ENCODE results near the gene DGLUCY.
"Not testable (repeated sequence)": the region's sequence is repeated elsewhere in the genome, so short reads cannot be mapped to it uniquely, and the experiment has no call there.

DGLUCY gene

DNA sequence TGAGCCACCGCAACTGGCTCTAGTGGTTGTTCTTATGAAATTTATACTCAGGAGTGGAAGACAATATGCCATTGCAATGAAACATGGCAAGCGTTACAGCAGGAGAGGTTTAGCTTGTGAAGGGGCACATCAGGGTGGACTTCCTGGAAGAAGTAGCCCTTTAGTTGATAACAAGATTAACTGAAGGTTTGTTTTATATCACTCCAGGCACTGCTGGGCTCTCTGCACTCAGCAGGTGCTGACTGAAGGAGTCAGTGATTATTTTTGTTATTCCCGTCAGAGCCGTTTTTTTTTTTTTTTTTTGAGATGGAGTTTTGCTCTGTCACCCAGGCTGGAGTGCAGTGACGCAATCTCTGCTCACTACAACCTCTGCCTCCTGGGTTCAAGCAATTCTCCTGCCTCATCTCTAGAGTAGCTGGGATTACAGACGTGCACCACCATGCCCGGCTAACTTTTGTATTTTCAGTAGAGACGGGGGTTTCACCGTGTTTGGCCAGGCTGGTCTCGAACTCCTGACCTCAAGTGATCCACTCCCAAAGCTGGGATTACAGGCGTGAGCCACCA lies 148.2 kb downstream of the DGLUCY start:
- H3K27ac ChIP-seq = no peak overlapping the region
- TF ChIP-seq ZFX (IDR thresholded peaks at IDR 0.05; ENCODE audit: borderline replicate concordance) = no peak
- TF ChIP-seq, protein P1, sequence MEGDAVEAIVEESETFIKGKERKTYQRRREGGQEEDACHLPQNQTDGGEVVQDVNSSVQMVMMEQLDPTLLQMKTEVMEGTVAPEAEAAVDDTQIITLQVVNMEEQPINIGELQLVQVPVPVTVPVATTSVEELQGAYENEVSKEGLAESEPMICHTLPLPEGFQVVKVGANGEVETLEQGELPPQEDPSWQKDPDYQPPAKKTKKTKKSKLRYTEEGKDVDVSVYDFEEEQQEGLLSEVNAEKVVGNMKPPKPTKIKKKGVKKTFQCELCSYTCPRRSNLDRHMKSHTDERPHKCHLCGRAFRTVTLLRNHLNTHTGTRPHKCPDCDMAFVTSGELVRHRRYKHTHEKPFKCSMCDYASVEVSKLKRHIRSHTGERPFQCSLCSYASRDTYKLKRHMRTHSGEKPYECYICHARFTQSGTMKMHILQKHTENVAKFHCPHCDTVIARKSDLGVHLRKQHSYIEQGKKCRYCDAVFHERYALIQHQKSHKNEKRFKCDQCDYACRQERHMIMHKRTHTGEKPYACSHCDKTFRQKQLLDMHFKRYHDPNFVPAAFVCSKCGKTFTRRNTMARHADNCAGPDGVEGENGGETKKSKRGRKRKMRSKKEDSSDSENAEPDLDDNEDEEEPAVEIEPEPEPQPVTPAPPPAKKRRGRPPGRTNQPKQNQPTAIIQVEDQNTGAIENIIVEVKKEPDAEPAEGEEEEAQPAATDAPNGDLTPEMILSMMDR (IDR thresholded peaks at IDR 0.05) = no peak

DNA sequence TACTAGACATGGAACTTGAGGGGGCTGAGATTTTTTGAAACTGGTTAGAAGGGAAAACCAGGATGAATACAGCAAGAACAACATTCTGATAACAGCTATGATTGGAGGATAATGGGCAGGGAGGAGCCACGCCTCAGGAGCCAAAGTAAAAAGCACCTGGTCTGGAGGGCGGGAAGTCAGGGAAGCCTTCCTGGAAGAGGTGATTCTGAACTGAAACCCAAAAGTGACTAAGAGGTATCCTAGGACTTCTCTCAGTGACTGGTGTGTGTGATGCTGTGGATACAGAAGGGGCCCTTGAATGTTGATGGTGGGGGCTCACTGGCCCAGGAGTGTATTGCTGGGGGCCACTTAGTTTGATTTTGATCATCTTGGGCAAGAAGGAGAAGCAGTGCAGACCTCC lies 149.5 kb downstream of the DGLUCY start:
- H3K27ac ChIP-seq = no peak overlapping the region
- no peak for TF ChIP-seq ZFX (IDR thresholded peaks at IDR 0.05; ENCODE audit: borderline replicate concordance)
- TF ChIP-seq, protein P1 (IDR thresholded peaks at IDR 0.05) = no peak

DNA sequence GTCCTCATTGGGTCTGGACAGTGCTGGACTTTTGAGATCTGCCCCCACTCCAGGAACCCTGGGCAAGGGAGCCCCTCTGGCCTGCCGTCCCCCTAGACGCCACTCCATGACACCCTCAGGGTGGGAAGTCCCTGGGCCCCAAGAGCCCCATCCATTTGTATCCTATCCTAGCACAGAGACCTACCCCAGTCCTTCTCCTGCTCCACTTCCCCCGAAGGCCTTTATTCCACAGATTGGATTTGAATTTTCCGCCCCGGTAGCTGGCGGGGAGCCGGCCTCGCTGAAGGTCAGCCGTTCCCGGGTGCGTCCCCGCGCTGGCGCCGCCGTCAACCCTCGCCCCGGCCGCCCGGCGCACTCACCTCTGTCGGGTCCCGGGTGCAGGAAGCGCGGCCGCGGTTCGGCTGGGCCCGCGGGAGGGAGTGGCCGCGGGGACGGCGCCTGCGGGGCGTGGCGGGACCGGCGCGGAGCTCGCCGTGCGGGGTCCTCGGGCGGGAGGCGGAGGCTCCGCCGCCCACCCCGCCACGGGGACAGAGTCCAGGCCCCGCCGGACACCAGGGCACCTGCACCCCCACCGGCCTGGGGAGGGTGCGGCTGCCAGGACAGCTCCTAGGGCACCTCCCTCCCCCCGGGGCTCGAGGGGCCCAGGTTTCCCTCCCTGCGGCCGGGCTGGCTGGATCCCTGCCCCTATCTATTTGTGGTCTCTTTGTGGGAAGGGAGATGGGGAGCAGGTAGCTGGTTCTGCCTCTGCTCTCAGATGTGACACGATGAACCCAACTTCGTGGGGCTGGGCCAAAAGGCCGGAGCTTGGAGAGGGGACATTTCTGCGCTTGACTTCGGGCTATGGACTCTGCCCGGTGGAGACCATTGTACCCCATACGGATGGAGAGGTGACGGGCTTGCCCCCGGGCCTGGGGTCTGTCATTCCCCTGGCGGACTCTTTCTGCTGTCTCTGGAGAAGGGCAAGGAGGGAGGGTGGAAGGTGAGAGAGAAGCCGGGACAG lies 150.6 kb downstream of the DGLUCY start:
- TF ChIP-seq, protein P1 (IDR thresholded peaks at IDR 0.05) = no peak
- TF ChIP-seq ZFX (IDR thresholded peaks at IDR 0.05; ENCODE audit: borderline replicate concordance) = no peak
- no peak overlapping the region for H3K27ac ChIP-seq

DNA sequence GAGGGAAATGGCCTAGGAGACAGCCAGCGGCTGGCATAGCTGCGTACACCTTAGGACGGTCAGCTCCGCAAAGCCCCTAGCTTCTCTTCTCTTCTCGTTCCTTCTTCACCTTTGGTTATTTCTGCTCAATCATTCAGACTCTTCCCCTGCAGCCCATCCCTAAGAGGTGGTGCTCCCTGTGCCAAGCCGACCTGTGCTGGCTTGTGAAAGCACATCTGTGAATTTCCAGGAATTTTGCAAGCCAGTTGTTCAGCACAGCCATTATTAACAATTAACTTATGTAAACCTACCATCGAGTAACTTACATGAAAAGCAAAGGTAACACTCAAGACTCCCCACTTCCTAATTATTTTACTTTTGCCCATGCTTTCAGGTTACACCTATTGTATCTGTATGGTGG lies 151.5 kb downstream of the DGLUCY start:
- TF ChIP-seq ZFX (IDR thresholded peaks at IDR 0.05; ENCODE audit: borderline replicate concordance) = no peak
- TF ChIP-seq, protein P1 (IDR thresholded peaks at IDR 0.05) = no peak
- H3K27ac ChIP-seq = no peak overlapping the region

DNA sequence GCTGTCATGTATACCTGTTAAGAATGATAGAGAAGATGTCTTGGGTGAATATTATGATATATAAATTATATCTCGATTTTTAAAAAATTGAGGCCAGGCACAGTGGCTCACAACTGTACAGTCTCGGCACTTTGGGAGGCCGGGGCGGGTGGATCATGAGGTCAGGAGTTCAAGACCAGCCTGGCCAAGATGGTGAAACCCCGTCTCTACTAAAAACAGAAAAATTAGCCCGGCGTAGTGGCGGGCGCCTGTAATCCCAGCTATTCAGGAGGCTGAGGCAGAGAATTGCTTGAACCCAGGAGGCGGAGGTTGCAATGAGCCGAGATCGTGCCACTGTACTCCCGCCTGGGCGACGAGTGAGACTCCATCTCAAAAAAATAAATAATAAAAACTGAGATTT lies 152.4 kb downstream of the DGLUCY start:
- H3K27ac ChIP-seq = not testable (repeated sequence)

DNA sequence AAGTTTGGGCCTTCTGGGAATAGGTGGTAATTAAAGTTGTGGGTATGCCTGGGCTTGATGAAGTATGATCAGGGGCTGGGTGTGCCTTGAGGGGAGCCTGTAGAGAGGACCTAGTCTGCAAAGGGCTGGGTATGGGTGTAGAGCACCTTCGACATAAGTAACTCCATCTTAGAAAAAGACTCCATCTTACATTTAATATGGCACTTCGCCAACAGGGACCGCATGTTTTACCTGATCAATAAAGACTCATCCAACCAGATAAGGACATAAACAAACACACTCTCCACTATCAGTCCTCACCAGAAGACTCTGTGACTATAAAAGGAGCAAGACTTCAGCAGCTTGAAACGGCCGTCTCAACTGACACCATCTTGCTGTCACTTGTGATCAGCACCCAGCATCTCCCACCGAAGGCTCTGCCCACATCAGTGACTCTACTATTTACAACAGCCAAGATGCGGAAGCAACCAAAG lies 154.1 kb downstream of the DGLUCY start:
- TF ChIP-seq, protein P1 (IDR thresholded peaks at IDR 0.05) = no peak
- no peak for TF ChIP-seq ZFX (IDR thresholded peaks at IDR 0.05; ENCODE audit: borderline replicate concordance)
- no peak overlapping the region for H3K27ac ChIP-seq

DNA sequence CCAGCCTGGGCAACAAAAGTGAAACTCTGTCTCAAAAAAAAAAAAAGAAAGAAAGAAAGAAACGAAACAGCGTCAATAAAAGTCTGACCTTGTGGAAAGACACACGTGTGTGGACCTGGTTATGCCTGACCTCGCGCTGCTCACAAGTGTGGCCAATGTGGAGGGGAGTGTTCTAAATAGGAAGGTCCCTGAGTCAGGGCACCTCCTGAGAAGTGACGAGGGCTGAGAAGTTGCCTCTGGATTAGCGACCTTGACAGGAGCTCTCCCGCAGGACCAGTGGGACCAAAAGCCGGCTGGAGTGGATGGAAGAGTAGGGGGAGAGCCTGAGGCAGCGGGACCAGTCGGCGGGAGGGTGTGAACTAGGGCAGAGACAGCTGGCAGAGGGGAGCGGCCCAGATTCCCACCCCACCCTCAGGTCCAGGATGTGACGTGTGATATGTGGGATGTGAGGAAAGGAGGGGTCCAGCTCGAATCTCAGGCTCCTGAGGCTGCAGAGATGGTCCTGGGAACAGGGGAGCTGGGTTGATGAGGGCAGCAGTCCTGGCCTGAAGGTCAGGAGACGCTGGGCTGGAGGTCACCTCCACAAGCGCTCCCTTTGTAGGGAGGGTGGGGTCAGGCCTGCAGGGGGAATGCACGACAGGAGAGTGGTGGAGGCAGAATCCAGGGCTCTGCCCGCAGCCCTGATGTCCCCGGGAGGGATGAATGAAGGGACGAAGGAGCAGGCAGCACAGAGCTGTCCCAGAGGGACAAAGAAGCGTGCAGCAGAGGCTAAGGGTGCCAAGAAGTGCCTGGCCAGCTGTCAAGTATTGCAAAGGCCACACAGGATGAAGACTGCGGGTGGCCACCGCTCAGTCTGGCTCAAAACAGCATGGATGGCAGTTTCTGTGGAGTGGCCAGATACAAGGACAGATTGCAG lies 155.5 kb downstream of the DGLUCY start:
- no peak for TF ChIP-seq ZFX (IDR thresholded peaks at IDR 0.05; ENCODE audit: borderline replicate concordance)
- TF ChIP-seq, protein P1 (IDR thresholded peaks at IDR 0.05) = no peak
- H3K27ac ChIP-seq = no peak overlapping the region
